Endothelial cell of umbilical vein (primary cell): ENCODE results near the gene UST. TPM values are rescaled to one million over a fixed set of nuclear protein-coding genes. Genes with fewer than 3 reads are reported as not detected.

ENCODE experiments used
- BruUV-seq: library from RNA; stranded (reverse); fragments of 400-500 nt; replicated peaks from 2 replicates; lab custom pipeline; 2021; lab: Mats Ljungman, UMichigan
- CTCF ChIA-PET: fragments of 300-600, 350-600 bp; sonication (Branson Sonifier 250); formaldehyde crosslinking; loops from one replicate; lab custom pipeline; 2021; ENCODE audit warnings: antibody characterized with exemption, inconsistent platforms; lab: Charles Lee
- POLR2A ChIA-PET: fragments of 300-600, 350-600 bp; sonication (Branson Sonifier 250); formaldehyde crosslinking; loops from one replicate; lab custom pipeline; 2021; ENCODE audit warnings: antibody characterized with exemption, inconsistent platforms; lab: Charles Lee
- DNase-seq: peaks from one replicate; pipeline ENCODE4 v3.0.0-alpha.2; 2011; ENCODE audit warnings: low read depth, low spot score
- FAIRE-seq: peaks from 2 replicates; lab custom pipeline; 2011; peaks lifted over from hg19 to GRCh38; lab: Jason Lieb, UNC
- H2AFZ ChIP-seq: 2 replicates; pipeline ENCODE4 v1.6.0; 2012; ENCODE audit warnings: low read depth, low read length, control low read depth, inconsistent platforms
- H3K27ac ChIP-seq: 2 replicates; pipeline ENCODE4 v1.5.1; 2011; ENCODE audit warnings: low read depth, mild to moderate bottlenecking, control low read depth, low read length, moderate library complexity; ENCODE audit not compliant: insufficient read depth
- H3K27me3 ChIP-seq, 2 experiments: 2 replicates each; pipeline versions ENCODE4 v1.6.0 to v1.6.1; 2011; ENCODE audit warnings: low read length in 2 of 2, mixed read lengths in 1 of 2; ENCODE audit not compliant: control insufficient read depth in 2 of 2, insufficient read depth in 2 of 2
- H3K36me3 ChIP-seq, 2 experiments: 2 replicates in 1 of 2; 3 replicates in 1 of 2; pipeline ENCODE4 v1.5.1; 2011; ENCODE audit warnings: low read length in 2 of 2, mild to moderate bottlenecking in 1 of 2, moderate library complexity in 1 of 2; ENCODE audit not compliant: control insufficient read depth in 2 of 2, insufficient read depth in 2 of 2; ENCODE audit errors: extremely low read depth in 1 of 2
- H3K4me1 ChIP-seq: 3 replicates; pipeline ENCODE4 v1.5.1; 2011; ENCODE audit warnings: mild to moderate bottlenecking, low read length; ENCODE audit not compliant: control insufficient read depth, insufficient read depth; ENCODE audit errors: extremely low read depth
- H3K4me2 ChIP-seq: 2 replicates; pipeline ENCODE4 v1.6.1; 2011; ENCODE audit warnings: low read length, control low read depth, mixed read lengths; ENCODE audit not compliant: insufficient read depth
- H3K4me3 ChIP-seq, 3 experiments: fragments of 200-600 bp in 1 of 3; sonication (generic), shearing (Covaris generic) in 1 of 3; replicated peaks in 1 of 3; 2 replicates each; pipeline ENCODE4 v1.5.1; 2011 to 2016; ENCODE audit warnings: control low read depth in 3 of 3, low read length in 3 of 3, mild to moderate bottlenecking in 2 of 3, inconsistent platforms in 1 of 3, low read depth in 1 of 3, moderate library complexity in 1 of 3; ENCODE audit not compliant: insufficient read depth in 1 of 3
- H3K79me2 ChIP-seq: 2 replicates; pipeline ENCODE4 v1.6.0; 2012; ENCODE audit warnings: low read length, inconsistent platforms; ENCODE audit not compliant: control insufficient read depth, insufficient read depth
- H3K9ac ChIP-seq: replicated peaks from 2 replicates; pipeline ENCODE3; 2011; ENCODE audit warnings: low read length, control low read depth; ENCODE audit not compliant: insufficient read depth; ENCODE audit errors: extremely low read depth
- H3K9me1 ChIP-seq: replicated peaks from 3 replicates; pipeline ENCODE4 v1.6.0; 2011; ENCODE audit warnings: mild to moderate bottlenecking, low read length; ENCODE audit not compliant: control insufficient read depth, insufficient read depth; ENCODE audit errors: extremely low read depth
- H3K9me3 ChIP-seq: replicated peaks from 2 replicates; pipeline ENCODE4 v1.5.1; 2012; ENCODE audit warnings: low read length, inconsistent platforms; ENCODE audit not compliant: control insufficient read depth, insufficient read depth
- H4K20me1 ChIP-seq: replicated peaks from 2 replicates; pipeline ENCODE3; 2011; ENCODE audit warnings: mild to moderate bottlenecking, low read length; ENCODE audit not compliant: control insufficient read depth, insufficient read depth; ENCODE audit errors: extremely low read depth
- CTCF ChIP-seq, 2 donors: IDR thresholded peaks; 1 replicate in 1 of 2; 2 replicates in 1 of 2; pipeline ENCODE4 v1.5.1; 2011; ENCODE audit warnings: low read length in 2 of 2, mild to moderate bottlenecking in 2 of 2, moderate library complexity in 2 of 2, control low read depth in 1 of 2, inconsistent platforms in 1 of 2, low read depth in 1 of 2; ENCODE audit not compliant: insufficient read depth in 1 of 2; ENCODE audit errors: extremely low read depth in 1 of 2
- EZH2 ChIP-seq: IDR thresholded peaks from 2 replicates; pipeline ENCODE4 v1.6.1; 2012; ENCODE audit warnings: borderline replicate concordance, low read depth, mild to moderate bottlenecking, moderate library complexity, low read length, inconsistent platforms; ENCODE audit not compliant: severe bottlenecking
- FOS ChIP-seq: IDR thresholded peaks from 2 replicates; pipeline ENCODE4 v1.6.1; 2011; ENCODE audit warnings: mild to moderate bottlenecking, low read length, moderate library complexity, borderline replicate concordance; ENCODE audit not compliant: insufficient read depth
- GATA2 ChIP-seq: IDR thresholded peaks from 2 replicates; pipeline ENCODE4 v1.7.0; 2011; ENCODE audit warnings: low read depth, mild to moderate bottlenecking, moderate library complexity, mixed read lengths, low read length; ENCODE audit not compliant: insufficient read length, insufficient read depth
- JUN ChIP-seq: IDR thresholded peaks from 2 replicates; pipeline ENCODE4 v1.6.1; 2011; ENCODE audit warnings: borderline replicate concordance, low read depth; ENCODE audit not compliant: insufficient read length, insufficient read depth
- MAX ChIP-seq: IDR thresholded peaks from 2 replicates; pipeline ENCODE4 v1.6.1; 2011; ENCODE audit not compliant: insufficient read depth, insufficient read length
- MYC ChIP-seq: IDR thresholded peaks from one replicate; pipeline ENCODE4 v1.6.1; 2011; ENCODE audit warnings: mild to moderate bottlenecking, low read depth, low read length
- POLR2A ChIP-seq: IDR thresholded peaks from 2 replicates; pipeline ENCODE4 v1.6.1; 2012; ENCODE audit warnings: low read depth, mild to moderate bottlenecking, control low read depth, low read length
- POLR2AphosphoS5 ChIP-seq: IDR thresholded peaks from 2 replicates; pipeline ENCODE4 v1.6.1; 2012; ENCODE audit warnings: low read depth, mild to moderate bottlenecking, control low read depth, low read length, moderate library complexity; ENCODE audit not compliant: insufficient read depth
- dilution Hi-C: fragments of 300-500 bp; cut with MboI; formaldehyde crosslinking; loops from one replicate; pipeline ENCODE4 v1.15.0; 2019; ENCODE audit warnings: low sequenced_read_pairs; ENCODE audit not compliant: extremely low pct_ligation_motif_present
- intact Hi-C: fragments of 100-400 bp; cut with micrococcal nuclease; formaldehyde crosslinking; loops from one replicate; pipeline ENCODE4 v1.10.0; 2022
- polyA plus RNA-seq, 4 experiments: library from polyadenylated mRNA; depleted of rRNA in 3 of 4; stranded (reverse) in 3 of 4; unstranded in 1 of 4; fragments of >200 nt; gene quantifications; 2 replicates each; pipeline versions ENCODE4 v1.2.1 to v1.2.3, GENCODE V29; 2011 to 2012; ENCODE audit warnings: missing spikeins in 1 of 4
- total RNA-seq: library from RNA; stranded (reverse); gene quantifications from 2 replicates; pipeline ENCODE4 v1.2.3, GENCODE V29; 2021

The UST gene
- total and polyA plus RNA-seq, 2 donors (not counting 3 experiments of a cell fraction or from before 2014, with no cell fraction given) = 0.26 to 0.84 TPM

- Histone ChIP-seq H3K9me3 (no peaks in the 10 kb centered on the region), H3K79me2 (no peaks in the 10 kb centered on the region), H3K27me3 (peaks cover 30 to 39% of the 10 kb centered on the region in 2 experiments), H3K36me3 (no peaks in the 10 kb centered on the region), H4K20me1 (no peaks in the 10 kb centered on the region), H3K4me3 (no peak overlapping the region), H3K4me2 (no peak overlapping the region), H3K9ac (no peak overlapping the region), H3K4me1 (peaks cover 7% of the 10 kb centered on the region), H3K9me1 (no peaks in the 10 kb centered on the region), H3K27ac (no peak overlapping the region), H2AFZ (no peak overlapping the region)
- FAIRE-seq (no peak), DNase-seq (no peak)
- intact Hi-C loops (no loop called here), dilution Hi-C loops (no loop called here)
- TF ChIP-seq POLR2A = no peak
- TF ChIP-seq CTCF (IDR thresholded peaks at IDR 0.05; ENCODE audit: extremely low read depth in 1 of 2, insufficient read depth in 1 of 2, low read depth in 1 of 2, low read length in 2 of 2) = no peak
- no peak for TF ChIP-seq MAX
- no peak for TF ChIP-seq EZH2
- TF ChIP-seq MYC = no peak
- TF ChIP-seq JUN = no peak
- no peak for TF ChIP-seq FOS
- no peak for TF ChIP-seq POLR2AphosphoS5
- no peak for TF ChIP-seq GATA2
- POLR2A ChIA-PET = no interaction called here
- CTCF ChIA-PET = no interaction called here
- no TSS peak for BruUV-seq
Measured at GRCh38 chr6:148750838-148751792, 4.3 kb downstream of the UST start.
